ENCODE data around the gene RAB5B. TPM values are rescaled to one million over a fixed set of nuclear protein-coding genes. Genes with fewer than 3 reads are reported as not detected.

The RAB5B gene
- total and polyA plus RNA-seq, 4 experiments from 2014 or later, result 67.5 to 112 (median 93.3) TPM

DNA sequence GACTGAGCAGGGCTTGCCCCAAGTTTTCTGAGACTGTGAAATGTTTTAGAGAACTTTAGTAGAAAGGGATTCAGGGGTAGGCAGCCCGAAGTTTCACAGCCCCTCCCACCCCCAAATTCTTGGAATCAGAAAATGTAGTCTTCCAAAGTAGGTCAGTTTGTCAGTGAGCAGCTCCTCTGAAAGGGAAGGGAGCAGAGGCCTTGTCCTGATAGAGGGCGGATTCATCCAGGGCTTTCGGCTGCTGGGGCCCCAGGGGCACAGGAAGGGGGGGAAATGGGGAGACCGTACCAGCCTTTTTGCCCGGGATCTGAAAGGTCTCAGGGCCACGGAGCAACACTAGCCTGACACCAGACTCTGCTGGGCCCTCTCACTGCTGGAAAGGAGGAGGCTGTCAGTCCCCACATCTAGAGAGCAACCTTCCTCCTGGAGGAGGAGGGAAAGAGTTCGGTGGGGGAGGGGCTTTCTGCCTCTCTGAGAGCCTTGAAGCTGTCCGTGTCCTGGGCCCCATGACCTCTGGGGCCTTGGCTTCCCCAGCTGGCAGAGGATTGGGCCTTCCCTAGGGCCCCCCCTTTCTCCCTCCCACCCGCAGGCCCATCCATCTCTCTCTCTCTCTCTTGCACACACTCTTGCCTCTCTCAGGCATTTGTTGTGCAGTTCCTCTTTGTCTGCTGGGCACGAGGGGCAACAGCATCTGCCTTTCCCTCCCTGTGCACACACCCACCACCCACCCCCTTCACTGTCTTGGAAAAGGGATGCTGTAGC, 46.7 kb downstream of the RAB5B start, which contains the start of gene IKZF4:
Gene IKZF4, plus strand, starts transcription at position 621 of the 762 bp plus-strand sequence. CDS start 451 bp downstream, outside the sequence.
- POLR2A ChIA-PET (ENCODE audit: partially characterized antibody), result interaction anchor here (0.7 to 1.9 kb wide), 8 partner anchors 10 to 291 kb away, joined by 3 to 9 read pairs (median 4); partner anchors contain the start of genes PA2G4, RAB5B and SUOX
- CTCF ChIA-PET (ENCODE audit: partially characterized antibody), result interaction anchor here (0.8 to 2.9 kb wide), 4 partner anchors 12 to 282 kb away, joined by 3 to 16 read pairs (median 3); no protein-coding TSS in a partner anchor
- H3K4me3 ChIP-seq (ENCODE audit: low read length in 2 of 2), result peak within 1 kb of the TSS; percentile 34 to 51
- peak within 1 kb of the TSS; percentile 55 for H3K27ac ChIP-seq (ENCODE audit: low read depth, low read length)
- H3K36me3 Mint-ChIP-seq, result peaks cover 9% of the 10 kb centered on the region in 2 donors
- no peaks in the 10 kb centered on the region for H3K9me3 ChIP-seq (ENCODE audit: control insufficient read depth in 1 of 2, low read length in 2 of 2)
- peak within 1 kb of the TSS; percentile 89 to 94 (median 90) for H3K4me3 Mint-ChIP-seq
- no peaks in the 10 kb centered on the region for H3K9me3 Mint-ChIP-seq
- H3K4me1 ChIP-seq (ENCODE audit: insufficient read depth, low read length), result peaks cover 32% of the 10 kb centered on the region
- no peak for DNase-seq
- H3K27me3 ChIP-seq (ENCODE audit: insufficient read depth, low read length), result no peaks in the 10 kb centered on the region
- intact Hi-C loops (cut with micrococcal nuclease), result no loop called here
- no peaks in the 10 kb centered on the region for H3K27me3 Mint-ChIP-seq
- H3K36me3 ChIP-seq (ENCODE audit: insufficient read depth, low read length), result no peaks in the 10 kb centered on the region
- H3K27ac Mint-ChIP-seq, result peak within 1 kb of the TSS; percentile 65 to 94 (median 92)
- H3K4me1 Mint-ChIP-seq, result peaks cover 16 to 36% (median 26%) of the 10 kb centered on the region in 4 donors

DNA sequence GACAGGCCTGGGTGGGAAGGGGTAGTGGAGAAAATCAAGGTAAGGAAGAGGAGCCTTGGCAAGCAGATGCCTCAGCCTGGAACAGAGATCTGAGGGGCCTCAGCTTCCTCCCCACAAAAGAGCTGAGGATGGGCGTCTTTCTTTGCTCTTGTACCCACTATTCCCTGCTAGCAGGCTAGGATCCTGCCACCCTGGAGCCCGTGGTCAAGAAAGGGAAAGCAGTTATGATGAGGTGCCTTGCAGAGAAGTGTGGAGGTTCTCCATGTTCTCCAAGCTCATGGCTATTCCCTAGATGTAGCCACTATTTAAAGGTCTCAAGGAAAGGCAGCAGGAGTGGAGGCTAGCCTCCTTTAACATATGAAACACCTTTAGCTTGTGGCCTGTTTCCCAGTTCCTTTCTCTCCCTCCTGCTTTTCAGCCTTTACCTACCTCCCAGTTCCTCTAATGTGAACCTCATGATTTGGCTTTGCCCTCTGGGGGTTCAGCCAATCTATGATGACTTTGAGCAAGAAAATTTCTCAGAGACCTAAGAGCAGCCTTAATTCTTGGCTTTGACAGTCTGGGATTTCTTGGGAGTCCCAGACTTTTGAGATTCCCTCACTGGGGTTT, 48.1 kb downstream of the RAB5B start:
- Mint-ChIP-seq H3K9me3 (no peaks in the 10 kb centered on the region), H3K4me3 (peak overlapping the region; percentile 89 to 94 (median 90)), H3K4me1 (peaks cover 16 to 36% (median 26%) of the 10 kb centered on the region in 4 donors), H3K27me3 (no peaks in the 10 kb centered on the region), H3K27ac (peak overlapping the region; percentile 31 to 94 (median 92)), H3K36me3 (peaks cover 9 to 14% of the 10 kb centered on the region in 2 donors)
- H3K27me3 ChIP-seq (ENCODE audit: insufficient read depth, low read length), result no peaks in the 10 kb centered on the region
- peaks cover 4% of the 10 kb centered on the region for H3K36me3 ChIP-seq (ENCODE audit: insufficient read depth, low read length)
- peak overlapping the region; percentile 55 for H3K27ac ChIP-seq (ENCODE audit: low read depth, low read length)
- POLR2A ChIA-PET (ENCODE audit: partially characterized antibody), result interaction anchor here (0.6 to 1.9 kb wide), 10 partner anchors 14 to 292 kb away, joined by 3 to 9 read pairs (median 3); partner anchors contain the start of genes MYL6, ORMDL2, RAB5B and SARNP
- H3K9me3 ChIP-seq (ENCODE audit: control insufficient read depth in 1 of 2, low read length in 2 of 2), result no peaks in the 10 kb centered on the region
- H3K4me1 ChIP-seq (ENCODE audit: insufficient read depth, low read length), result peaks cover 32% of the 10 kb centered on the region
- intact Hi-C loops (cut with micrococcal nuclease), result no loop called here
- H3K4me3 ChIP-seq (ENCODE audit: low read length in 2 of 2), result peak overlapping the region in 1 of 2 donors; percentile 51
- no peak for DNase-seq
- CTCF ChIA-PET (ENCODE audit: partially characterized antibody), result interaction anchor here (0.8 to 1.1 kb wide), 3 partner anchors 24 to 59 kb away, joined by 3 to 5 read pairs (median 3); partner anchors contain the start of gene SUOX

DNA sequence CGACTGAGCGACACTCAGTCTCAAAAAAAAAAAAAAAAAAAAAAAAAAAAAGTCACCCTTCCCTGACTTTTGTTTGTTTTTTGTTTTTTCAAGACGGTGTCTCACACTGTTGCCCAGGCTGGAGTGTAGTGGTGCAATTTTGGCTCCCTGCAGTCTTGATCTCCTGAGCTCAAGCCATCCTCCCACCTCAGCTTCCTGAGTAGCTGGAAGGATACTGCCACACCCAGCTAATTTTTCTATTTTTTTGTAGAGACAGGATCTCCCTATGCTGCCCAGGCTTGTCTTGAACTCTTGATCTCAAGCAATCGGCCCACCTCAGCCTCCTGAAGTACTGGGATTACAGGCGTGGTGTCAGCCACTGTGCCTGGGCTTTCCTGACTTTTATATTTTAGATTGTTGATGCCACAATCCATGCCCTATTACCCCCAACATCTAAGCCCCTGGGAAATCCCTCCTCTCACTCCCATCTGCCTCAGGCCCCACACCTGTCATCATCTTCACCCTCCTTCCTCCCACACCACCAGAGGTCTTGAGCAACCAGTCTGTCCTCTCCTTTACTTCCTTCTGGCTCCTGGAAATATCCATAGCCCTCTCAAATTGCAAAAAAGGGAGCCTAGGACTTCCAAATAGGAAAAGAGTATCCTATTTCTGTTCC, 54.8 kb downstream of the RAB5B start:
- Mint-ChIP-seq H3K27me3 (no peaks in the 10 kb centered on the region), H3K36me3 (peaks cover 25 to 52% of the 10 kb centered on the region in 2 donors), H3K27ac (peak overlapping the region in 1 of 7 donors; percentile 80), H3K4me3 (no peak overlapping the region), H3K4me1 (peaks cover 8 to 24% (median 10%) of the 10 kb centered on the region in 4 donors), H3K9me3 (no peaks in the 10 kb centered on the region)
- Histone ChIP-seq H3K4me1 (ENCODE audit: insufficient read depth, low read length) (peaks cover 7% of the 10 kb centered on the region), H3K4me3 (ENCODE audit: low read length in 2 of 2) (no peak overlapping the region), H3K36me3 (ENCODE audit: insufficient read depth, low read length) (peaks cover 16% of the 10 kb centered on the region), H3K9me3 (ENCODE audit: control insufficient read depth in 1 of 2, low read length in 2 of 2) (no peaks in the 10 kb centered on the region), H3K27ac (ENCODE audit: low read depth, low read length) (no peak overlapping the region), H3K27me3 (ENCODE audit: insufficient read depth, low read length) (no peaks in the 10 kb centered on the region)
- no peak for DNase-seq
- CTCF ChIA-PET (ENCODE audit: partially characterized antibody), result interaction anchor here (1.0 to 4.4 kb wide), 17 partner anchors 11 to 290 kb away, joined by 3 to 61 read pairs (median 5); partner anchors contain the start of genes ORMDL2, RAB5B, SARNP and SUOX
- intact Hi-C loops (cut with micrococcal nuclease), result loop anchor here (1.0 kb wide), 2 partner anchors 32 to 290 kb away; no protein-coding TSS in a partner anchor
- POLR2A ChIA-PET (ENCODE audit: partially characterized antibody), result interaction anchor here (2.7 kb wide), 1 partner anchor 33 kb away, joined by 7 read pairs; no protein-coding TSS in a partner anchor

DNA sequence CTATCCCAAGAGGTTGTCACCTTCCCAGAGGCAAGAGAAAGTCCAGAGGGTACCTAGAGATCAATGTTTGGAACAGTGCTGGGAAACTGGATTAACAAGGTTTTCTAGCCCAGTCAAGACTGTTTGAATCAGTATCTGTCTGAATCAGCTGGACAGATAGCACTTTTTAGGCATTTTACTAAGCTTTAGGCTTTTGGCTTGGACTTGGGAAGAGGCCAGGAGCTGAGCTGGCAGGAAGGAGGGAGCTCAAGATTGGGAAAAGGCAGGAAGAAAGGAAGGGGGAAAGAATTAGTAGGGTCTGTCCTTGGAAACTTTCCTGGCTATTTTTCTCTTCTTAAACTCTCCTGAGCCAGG, 55.3 kb downstream of the RAB5B start:
- peaks cover 7% of the 10 kb centered on the region for H3K4me1 ChIP-seq (ENCODE audit: insufficient read depth, low read length)
- H3K27ac ChIP-seq (ENCODE audit: low read depth, low read length), result no peak overlapping the region
- H3K36me3 ChIP-seq (ENCODE audit: insufficient read depth, low read length), result peaks cover 16% of the 10 kb centered on the region
- Mint-ChIP-seq H3K9me3 (no peaks in the 10 kb centered on the region), H3K27me3 (no peaks in the 10 kb centered on the region), H3K27ac (peak overlapping the region in 3 of 7 donors; percentile 2 to 80 (median 26)), H3K4me1 (peaks cover 5 to 20% (median 7%) of the 10 kb centered on the region in 4 donors), H3K4me3 (no peak overlapping the region), H3K36me3 (peaks cover 25 to 53% of the 10 kb centered on the region in 2 donors)
- DNase-seq, result no peak
- intact Hi-C loops (cut with micrococcal nuclease), result loop anchor here (1.0 kb wide), 2 partner anchors 33 to 291 kb away; no protein-coding TSS in a partner anchor
- H3K9me3 ChIP-seq (ENCODE audit: control insufficient read depth in 1 of 2, low read length in 2 of 2), result no peaks in the 10 kb centered on the region
- no peaks in the 10 kb centered on the region for H3K27me3 ChIP-seq (ENCODE audit: insufficient read depth, low read length)
- ChIA-PET CTCF (ENCODE audit: partially characterized antibody) (interaction anchor here (0.6 to 4.4 kb wide), 22 partner anchors 11 to 290 kb away, joined by 3 to 61 read pairs (median 5); partner anchors contain the start of genes ORMDL2, RAB5B, SARNP and SUOX), POLR2A (ENCODE audit: partially characterized antibody) (interaction anchor here (1.1 to 2.7 kb wide), 3 partner anchors 32 to 291 kb away, joined by 3 to 7 read pairs (median 5); partner anchors contain the start of gene SUOX)
- no peak overlapping the region for H3K4me3 ChIP-seq (ENCODE audit: low read length in 2 of 2)

DNA sequence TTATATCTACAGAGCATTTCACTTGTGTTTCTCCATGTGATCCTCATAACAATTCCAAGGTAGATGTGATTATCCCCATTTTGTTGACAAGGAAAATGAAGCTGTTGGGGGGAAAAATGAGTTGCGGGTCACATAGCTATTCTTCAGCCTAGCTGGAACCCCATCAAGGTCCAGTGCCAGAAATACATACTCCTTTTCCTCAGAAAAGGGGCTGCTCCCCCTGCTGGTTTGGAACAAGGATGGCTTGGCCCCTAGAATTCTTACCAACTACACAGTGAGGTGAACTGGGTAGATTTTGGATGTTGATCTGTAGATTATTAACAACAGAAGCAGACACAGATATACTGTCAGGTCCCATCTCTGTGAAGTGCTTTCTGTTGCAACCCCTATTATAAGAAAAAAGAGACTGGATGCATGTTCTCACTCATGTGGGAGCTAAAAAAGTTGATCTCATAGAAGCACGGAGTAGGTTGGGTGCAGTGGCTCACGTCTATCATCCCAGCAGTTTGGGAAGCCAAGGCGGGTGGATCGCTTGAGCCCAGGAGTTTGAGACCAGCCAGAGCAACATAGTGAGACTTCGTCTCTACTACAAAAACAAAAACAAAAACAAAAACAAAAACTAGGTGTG, 55.9 kb downstream of the RAB5B start:
- peaks cover 7% of the 10 kb centered on the region for H3K4me1 ChIP-seq (ENCODE audit: insufficient read depth, low read length)
- no peaks in the 10 kb centered on the region for H3K27me3 Mint-ChIP-seq
- CTCF ChIA-PET (ENCODE audit: partially characterized antibody), result interaction anchor here (0.6 to 4.4 kb wide), 24 partner anchors 10 to 291 kb away, joined by 3 to 61 read pairs (median 4); partner anchors contain the start of genes DNAJC14, ORMDL2, RAB5B and SARNP
- POLR2A ChIA-PET (ENCODE audit: partially characterized antibody), result interaction anchor here (1.1 to 2.7 kb wide), 3 partner anchors 32 to 291 kb away, joined by 3 to 7 read pairs (median 5); partner anchors contain the start of gene SUOX
- H3K4me3 ChIP-seq (ENCODE audit: low read length in 2 of 2), result no peak overlapping the region
- H3K9me3 Mint-ChIP-seq, result no peaks in the 10 kb centered on the region
- intact Hi-C loops (cut with micrococcal nuclease), result loop anchor here (1.0 kb wide), 2 partner anchors 33 to 291 kb away; no protein-coding TSS in a partner anchor
- no peaks in the 10 kb centered on the region for H3K27me3 ChIP-seq (ENCODE audit: insufficient read depth, low read length)
- no peak overlapping the region for H3K27ac ChIP-seq (ENCODE audit: low read depth, low read length)
- H3K9me3 ChIP-seq (ENCODE audit: control insufficient read depth in 1 of 2, low read length in 2 of 2), result no peaks in the 10 kb centered on the region
- peaks cover 25 to 60% of the 10 kb centered on the region in 2 donors for H3K36me3 Mint-ChIP-seq
- H3K27ac Mint-ChIP-seq, result peak overlapping the region in 3 of 7 donors; percentile 3 to 68 (median 13)
- H3K36me3 ChIP-seq (ENCODE audit: insufficient read depth, low read length), result peaks cover 19% of the 10 kb centered on the region
- H3K4me3 Mint-ChIP-seq, result no peak overlapping the region
- DNase-seq, result peak in 4 of 5 donors; percentile 43 to 49 (median 46)
- H3K4me1 Mint-ChIP-seq, result peaks cover 5 to 20% (median 7%) of the 10 kb centered on the region in 4 donors

DNA sequence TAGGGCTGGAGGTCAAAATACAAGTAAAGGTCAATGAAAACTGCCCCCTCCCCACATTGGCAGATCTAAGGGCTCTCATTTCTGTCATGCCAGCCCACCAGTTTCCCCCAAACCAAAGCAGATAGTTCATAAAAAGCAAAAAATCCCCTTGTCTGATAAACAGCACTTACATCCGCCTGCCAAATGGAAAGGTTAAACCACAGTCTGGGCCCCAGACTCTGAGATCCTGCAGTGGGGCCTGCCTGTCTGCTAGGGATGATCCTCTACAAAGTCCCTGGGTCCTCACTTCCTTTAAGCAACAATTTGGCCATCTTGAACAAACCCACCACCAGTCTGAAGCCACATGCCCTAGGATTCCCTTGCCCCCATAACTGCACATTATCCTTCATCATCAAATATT, 58.1 kb downstream of the RAB5B start:
- peak overlapping the region in 1 of 8 donors; percentile 2 for H3K4me3 Mint-ChIP-seq
- H3K36me3 Mint-ChIP-seq, result peaks cover 37 to 64% of the 10 kb centered on the region in 2 donors
- Histone ChIP-seq H3K4me3 (ENCODE audit: low read length in 2 of 2) (no peak overlapping the region), H3K36me3 (ENCODE audit: insufficient read depth, low read length) (peaks cover 30% of the 10 kb centered on the region), H3K27me3 (ENCODE audit: insufficient read depth, low read length) (no peaks in the 10 kb centered on the region), H3K9me3 (ENCODE audit: control insufficient read depth in 1 of 2, low read length in 2 of 2) (no peaks in the 10 kb centered on the region), H3K27ac (ENCODE audit: low read depth, low read length) (peak overlapping the region; percentile 16), H3K4me1 (ENCODE audit: insufficient read depth, low read length) (peaks cover 7% of the 10 kb centered on the region)
- POLR2A ChIA-PET (ENCODE audit: partially characterized antibody), result no interaction called here
- H3K9me3 Mint-ChIP-seq, result no peaks in the 10 kb centered on the region
- peaks cover 6 to 20% (median 7%) of the 10 kb centered on the region in 4 donors for H3K4me1 Mint-ChIP-seq
- CTCF ChIA-PET (ENCODE audit: partially characterized antibody), result interaction anchor here (1.0 kb wide), 1 partner anchor 36 kb away, joined by 3 read pairs; no protein-coding TSS in a partner anchor
- no peaks in the 10 kb centered on the region for H3K27me3 Mint-ChIP-seq
- no peak for DNase-seq
- intact Hi-C loops (cut with micrococcal nuclease), result no loop called here
- H3K27ac Mint-ChIP-seq, result peak overlapping the region in 5 of 7 donors; percentile 18 to 81 (median 77)

All from CD4-positive, alpha-beta memory T cell (primary cell).